Measurements from ENCODE around the gene LYRM7.
"Not testable (repeated sequence)": the region's sequence is repeated elsewhere in the genome, so short reads cannot be mapped to it uniquely, and the experiment has no call there.

Gene LYRM7

GRCh38 chr5:131182839-131183238 lies 12.1 kb downstream of the LYRM7 start:
- no peak for DNase-seq

- no peak for DNase-seq
These were observed 14.9 kb downstream of the LYRM7 start for GRCh38 chr5:131185523-131186104.

GRCh38 chr5:131186561-131187256 lies 16.0 kb downstream of the LYRM7 start:
- no peak for DNase-seq

GRCh38 chr5:131193106-131193505 lies 22.4 kb downstream of the LYRM7 start:
- DNase-seq = no peak

- DNase-seq = not testable (repeated sequence)
These were observed 23.2 kb downstream of the LYRM7 start for GRCh38 chr5:131193897-131194296.

GRCh38 chr5:131194725-131195124 lies 24.0 kb downstream of the LYRM7 start:
- no peak for DNase-seq

- no peak for DNase-seq
These were observed 25.0 kb downstream of the LYRM7 start for GRCh38 chr5:131195696-131196095.

- DNase-seq = no peak
These were observed 25.6 kb downstream of the LYRM7 start for GRCh38 chr5:131196331-131196730.

- no peak for DNase-seq
These were observed 27.9 kb downstream of the LYRM7 start for GRCh38 chr5:131198625-131199024.

- DNase-seq = no peak
These were observed 29.8 kb downstream of the LYRM7 start for GRCh38 chr5:131200560-131200959.

- DNase-seq = no peak
These were observed 34.2 kb downstream of the LYRM7 start for GRCh38 chr5:131204964-131205363.

- no peak for DNase-seq
These were observed 35.3 kb downstream of the LYRM7 start for GRCh38 chr5:131206061-131206460.

- DNase-seq = no peak
These were observed 36.0 kb downstream of the LYRM7 start for GRCh38 chr5:131206772-131207171.

GRCh38 chr5:131209175-131209505 lies 38.4 kb downstream of the LYRM7 start:
- DNase-seq = no peak

GRCh38 chr5:131209506-131210150 lies 38.9 kb downstream of the LYRM7 start:
- DNase-seq = peak; percentile 14 to 23

GRCh38 chr5:131210151-131210510 lies 39.4 kb downstream of the LYRM7 start:
- no peak for DNase-seq

- DNase-seq = no peak
These were observed 40.9 kb downstream of the LYRM7 start for GRCh38 chr5:131211669-131212068.

GRCh38 chr5:131212471-131213021 lies 41.8 kb downstream of the LYRM7 start:
- no peak for DNase-seq

GRCh38 chr5:131214609-131215227 lies 44.0 kb downstream of the LYRM7 start:
- no peak for DNase-seq

- no peak for DNase-seq
These were observed 47.0 kb downstream of the LYRM7 start for GRCh38 chr5:131217791-131218190.

- DNase-seq = no peak
These were observed 47.6 kb downstream of the LYRM7 start for GRCh38 chr5:131218392-131218791.

GRCh38 chr5:131220566-131220965 lies 49.8 kb downstream of the LYRM7 start:
- no peak for DNase-seq

- DNase-seq = no peak
These were observed 50.4 kb downstream of the LYRM7 start for GRCh38 chr5:131221008-131221703.
